ENCODE measurements around the gene TICAM1.

- no peak for TF ChIP-seq CTCF (conservative IDR thresholded peaks at IDR 0.05; ENCODE audit: low read depth, low read length)
- TF ChIP-seq EZH2 (IDR thresholded peaks at IDR 0.05; ENCODE audit: low read length, unreplicated experiment), result no peak
- no peak for TF ChIP-seq EZH2phosphoT487 (IDR thresholded peaks at IDR 0.05; ENCODE audit: borderline replicate concordance, low read length)
Observed at GRCh38 chr19:4829001-4829712, 2.4 kb downstream of the TICAM1 start.

Measured in PC-3 (cell line).